Type B pancreatic cell (in vitro differentiated cells): ENCODE data around the gene SNAP47. TPM values are rescaled to one million over a fixed set of nuclear protein-coding genes. Genes with fewer than 3 reads are reported as not detected.

ENCODE experiments used
- DNase-seq: peaks from one replicate; pipeline ENCODE4 v3.0.0; 2021; ENCODE audit warnings: mixed read lengths; ENCODE audit not compliant: unreplicated experiment; ENCODE audit errors: extremely low spot score
- H3K27ac Mint-ChIP-seq: 2 replicates; pipeline ENCODE4 v1.8.0; 2021; ENCODE audit warnings: mild to moderate bottlenecking, mixed read lengths
- H3K27me3 Mint-ChIP-seq: 2 replicates; pipeline ENCODE4 v1.8.0; 2021; ENCODE audit warnings: mixed read lengths
- H3K36me3 Mint-ChIP-seq: 2 replicates; pipeline ENCODE4 v1.8.0; 2021; ENCODE audit warnings: mixed read lengths
- H3K4me1 Mint-ChIP-seq: one replicate; pipeline ENCODE4 v1.8.0; 2021; ENCODE audit warnings: mixed read lengths; ENCODE audit not compliant: unreplicated experiment
- H3K4me3 Mint-ChIP-seq: 2 replicates; pipeline ENCODE4 v1.8.0; 2021; ENCODE audit warnings: mild to moderate bottlenecking, mixed read lengths
- H3K9me3 Mint-ChIP-seq: 2 replicates; pipeline ENCODE4 v1.8.0; 2021; ENCODE audit warnings: mixed read lengths
- CTCF ChIP-seq: fragments of 200-600 bp; sonication (generic); conservative IDR thresholded peaks from 2 replicates; pipeline ENCODE4 v1.5.0; 2021; ENCODE audit warnings: antibody characterized with exemption, mild to moderate bottlenecking
- total RNA-seq: library from RNA; stranded (reverse); gene quantifications from 2 replicates; pipeline ENCODE4 v1.2.1, GENCODE V29; 2021; ENCODE audit warnings: low replicate concordance

SNAP47 gene
- total RNA-seq, 1 donor from 2014 or later, result 46.2 TPM

DNA sequence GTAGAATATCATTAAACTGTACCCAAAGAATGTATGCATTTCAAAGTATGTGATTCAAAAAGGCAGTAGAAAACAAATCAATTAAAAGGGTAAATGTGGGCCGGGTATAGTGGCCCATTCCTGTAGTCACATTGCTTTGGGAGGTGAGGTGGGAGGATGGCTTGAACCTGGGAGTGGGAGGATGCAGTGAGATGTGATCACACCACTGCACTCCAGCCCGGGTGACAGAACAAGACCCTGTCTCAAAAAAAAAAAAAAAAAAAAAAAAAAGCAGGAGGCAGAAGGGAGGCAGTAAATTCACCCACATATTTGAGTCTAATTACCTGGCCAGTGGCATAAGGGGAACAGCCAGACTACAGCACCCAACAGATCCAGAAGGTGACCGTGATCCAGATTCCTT is 62.4 kb downstream of the SNAP47 start:
- H3K9me3 Mint-ChIP-seq, result no peaks in the 10 kb centered on the region
- TF ChIP-seq CTCF, result no peak
- no peak for DNase-seq
- H3K27me3 Mint-ChIP-seq, result peaks cover 13% of the 10 kb centered on the region
- H3K27ac Mint-ChIP-seq, result no peak overlapping the region
- H3K36me3 Mint-ChIP-seq, result no peaks in the 10 kb centered on the region
- no peak overlapping the region for H3K4me3 Mint-ChIP-seq
- peaks cover 3% of the 10 kb centered on the region for H3K4me1 Mint-ChIP-seq

- Mint-ChIP-seq H3K36me3 (no peaks in the 10 kb centered on the region), H3K27ac (no peak overlapping the region), H3K27me3 (peaks cover 13% of the 10 kb centered on the region), H3K9me3 (no peaks in the 10 kb centered on the region), H3K4me1 (peaks cover 3% of the 10 kb centered on the region), H3K4me3 (no peak overlapping the region)
- no peak for TF ChIP-seq CTCF
- DNase-seq, result no peak
Measured at GRCh38 chr1:227798078-227798802, 63.0 kb downstream of the SNAP47 start.

- Mint-ChIP-seq H3K27me3 (peaks cover 20% of the 10 kb centered on the region), H3K4me3 (no peak overlapping the region), H3K36me3 (no peaks in the 10 kb centered on the region), H3K27ac (no peak overlapping the region), H3K4me1 (no peaks in the 10 kb centered on the region), H3K9me3 (no peaks in the 10 kb centered on the region)
- DNase-seq, result no peak
- no peak for TF ChIP-seq CTCF
Measured at GRCh38 chr1:227799756-227800155, 64.5 kb downstream of the SNAP47 start.

DNA sequence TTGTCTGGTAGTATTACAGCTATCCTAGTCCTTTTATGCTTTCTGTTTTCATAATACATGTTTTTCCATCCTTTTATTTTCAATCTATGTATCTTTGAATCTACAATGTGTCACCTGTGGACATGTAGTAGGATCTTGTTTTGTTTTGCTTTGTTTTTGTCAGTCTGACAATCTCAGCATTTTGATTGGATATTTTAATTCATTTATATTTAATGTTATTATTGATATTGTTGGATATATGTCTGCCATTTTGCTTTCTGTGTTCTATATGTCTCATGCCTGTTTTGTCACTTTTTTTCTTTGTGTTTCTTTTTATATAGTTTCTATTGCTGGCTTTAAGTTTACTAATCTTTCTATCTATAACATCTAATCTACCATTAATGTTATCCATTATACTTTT is 68.7 kb downstream of the SNAP47 start:
- Mint-ChIP-seq H3K27ac (no peak overlapping the region), H3K4me1 (no peaks in the 10 kb centered on the region), H3K36me3 (no peaks in the 10 kb centered on the region), H3K27me3 (peaks cover 17% of the 10 kb centered on the region), H3K9me3 (no peaks in the 10 kb centered on the region), H3K4me3 (no peak overlapping the region)
- TF ChIP-seq CTCF, result no peak
- DNase-seq, result no peak

DNA sequence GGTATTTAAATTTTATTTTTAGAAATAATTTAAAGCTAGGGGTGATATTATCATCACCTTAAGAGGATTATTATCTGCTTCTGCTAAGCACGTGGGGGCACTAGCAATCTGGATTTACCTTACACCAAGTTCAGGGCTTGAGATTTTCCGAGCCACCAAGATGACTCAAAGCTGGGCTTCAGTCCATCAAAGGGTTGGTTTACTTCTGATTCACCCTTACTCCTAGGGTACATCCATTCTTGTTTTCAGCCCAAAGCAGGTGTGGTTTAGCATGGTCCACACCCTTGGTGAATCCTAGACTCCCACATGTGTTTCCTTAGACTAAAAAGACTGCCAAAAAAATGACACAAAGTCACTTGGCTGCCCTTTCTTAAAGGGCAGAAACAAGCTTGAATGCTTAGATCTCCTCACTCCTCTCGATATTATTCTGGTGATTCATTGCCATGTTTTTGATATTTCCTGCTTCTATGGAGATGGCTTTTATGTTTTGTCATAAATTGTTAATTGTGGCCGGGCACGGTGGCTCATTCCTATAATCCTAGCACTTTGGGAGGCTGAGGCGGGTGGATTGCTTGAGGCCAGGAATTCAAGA is 70.5 kb downstream of the SNAP47 start:
- Mint-ChIP-seq H3K4me3 (no peak overlapping the region), H3K27ac (no peak overlapping the region), H3K4me1 (no peaks in the 10 kb centered on the region), H3K36me3 (no peaks in the 10 kb centered on the region), H3K27me3 (peaks cover 11% of the 10 kb centered on the region), H3K9me3 (no peaks in the 10 kb centered on the region)
- no peak for TF ChIP-seq CTCF
- no peak for DNase-seq
